Progenitor cell of endocrine pancreas (in vitro differentiated cells): Measurements from ENCODE around the gene FRRS1. TPM values are rescaled to one million over a fixed set of nuclear protein-coding genes. Genes with fewer than 3 reads are reported as not detected.
A peak's percentile ranks its signal among the peaks of the same experiment; 100 is the strongest.

ENCODE experiments used
- DNase-seq: peaks from one replicate; pipeline ENCODE4 v3.0.0; 2021; ENCODE audit warnings: low spot score; ENCODE audit not compliant: unreplicated experiment
- H3K27ac Mint-ChIP-seq: 2 replicates; pipeline ENCODE4 v1.8.0; 2021; ENCODE audit warnings: mild to moderate bottlenecking, moderate library complexity, mixed read lengths
- H3K27me3 Mint-ChIP-seq: 2 replicates; pipeline ENCODE4 v1.8.0; 2021; ENCODE audit warnings: mixed read lengths
- H3K36me3 Mint-ChIP-seq: 2 replicates; pipeline ENCODE4 v1.8.0; 2022; ENCODE audit warnings: mixed read lengths; ENCODE audit not compliant: insufficient read depth
- H3K4me1 Mint-ChIP-seq: 2 replicates; pipeline ENCODE4 v1.8.0; 2021; ENCODE audit warnings: low read depth, mixed read lengths
- H3K4me3 Mint-ChIP-seq: 2 replicates; pipeline ENCODE4 v1.8.0; 2021; ENCODE audit warnings: low read depth, mild to moderate bottlenecking, moderate library complexity, mixed read lengths
- H3K9me3 Mint-ChIP-seq: 2 replicates; pipeline ENCODE4 v1.8.0; 2021; ENCODE audit warnings: low read depth, mixed read lengths
- total RNA-seq: library from RNA; stranded (reverse); gene quantifications from 2 replicates; pipeline ENCODE4 v1.2.1, GENCODE V29; 2021
- TF ChIP-seq, protein P1 (sequence below): fragments of 200-600 bp; sonication (generic); IDR thresholded peaks from one replicate; pipeline ENCODE4 v1.5.0; 2021; ENCODE audit warnings: antibody characterized with exemption, mild to moderate bottlenecking; ENCODE audit not compliant: unreplicated experiment

Gene FRRS1
- total RNA-seq, 1 donor from 2014 or later: 8.6 TPM

DNA sequence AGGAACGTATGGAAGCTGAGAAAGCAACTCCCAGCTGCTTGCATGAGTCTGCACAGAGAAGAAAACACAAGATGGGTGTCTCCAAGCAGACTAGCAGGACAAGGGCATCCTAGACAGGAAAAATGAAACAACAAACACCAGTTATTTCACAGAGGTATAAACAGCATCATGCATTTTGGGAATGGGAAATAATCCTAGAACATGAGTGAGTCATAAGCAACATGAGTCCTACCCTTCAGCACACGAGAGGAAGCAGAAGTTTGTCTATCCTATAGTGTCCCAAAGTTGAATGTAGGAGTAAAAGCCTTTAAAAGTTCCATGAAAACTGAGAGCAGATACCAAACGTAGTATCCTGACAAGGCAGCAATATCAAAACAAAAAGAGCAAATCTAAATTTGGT is 11.3 kb upstream of the FRRS1 start:
- Mint-ChIP-seq H3K9me3 (no peaks in the 10 kb centered on the region), H3K4me1 (peaks cover 7% of the 10 kb centered on the region), H3K4me3 (no peak overlapping the region), H3K27ac (no peak overlapping the region), H3K27me3 (no peaks in the 10 kb centered on the region), H3K36me3 (no peaks in the 10 kb centered on the region)
- TF ChIP-seq, protein P1, sequence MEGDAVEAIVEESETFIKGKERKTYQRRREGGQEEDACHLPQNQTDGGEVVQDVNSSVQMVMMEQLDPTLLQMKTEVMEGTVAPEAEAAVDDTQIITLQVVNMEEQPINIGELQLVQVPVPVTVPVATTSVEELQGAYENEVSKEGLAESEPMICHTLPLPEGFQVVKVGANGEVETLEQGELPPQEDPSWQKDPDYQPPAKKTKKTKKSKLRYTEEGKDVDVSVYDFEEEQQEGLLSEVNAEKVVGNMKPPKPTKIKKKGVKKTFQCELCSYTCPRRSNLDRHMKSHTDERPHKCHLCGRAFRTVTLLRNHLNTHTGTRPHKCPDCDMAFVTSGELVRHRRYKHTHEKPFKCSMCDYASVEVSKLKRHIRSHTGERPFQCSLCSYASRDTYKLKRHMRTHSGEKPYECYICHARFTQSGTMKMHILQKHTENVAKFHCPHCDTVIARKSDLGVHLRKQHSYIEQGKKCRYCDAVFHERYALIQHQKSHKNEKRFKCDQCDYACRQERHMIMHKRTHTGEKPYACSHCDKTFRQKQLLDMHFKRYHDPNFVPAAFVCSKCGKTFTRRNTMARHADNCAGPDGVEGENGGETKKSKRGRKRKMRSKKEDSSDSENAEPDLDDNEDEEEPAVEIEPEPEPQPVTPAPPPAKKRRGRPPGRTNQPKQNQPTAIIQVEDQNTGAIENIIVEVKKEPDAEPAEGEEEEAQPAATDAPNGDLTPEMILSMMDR: no peak
- DNase-seq: no peak

DNA sequence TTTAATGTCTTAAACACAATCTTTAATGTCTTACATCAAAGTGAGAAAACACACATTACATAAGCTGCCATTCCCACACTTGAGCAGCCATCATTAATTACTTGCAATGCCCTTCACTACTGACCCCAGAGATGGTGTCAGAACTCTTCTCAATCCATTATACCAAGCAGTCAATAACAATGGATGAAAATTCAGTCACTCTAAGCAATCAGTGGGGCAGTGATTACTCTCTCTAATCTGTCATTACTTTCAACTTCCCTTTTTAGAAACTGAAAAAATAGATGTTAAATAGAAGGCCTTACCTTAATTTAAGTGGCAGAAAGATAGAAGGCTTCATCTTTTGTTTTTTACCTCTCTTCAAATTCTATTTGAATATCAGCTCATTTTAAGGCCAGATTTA is 9.7 kb upstream of the FRRS1 start:
- no peak for DNase-seq
- Mint-ChIP-seq H3K9me3 (no peaks in the 10 kb centered on the region), H3K27ac (peak overlapping the region; percentile 31), H3K27me3 (no peaks in the 10 kb centered on the region), H3K4me1 (peaks cover 7% of the 10 kb centered on the region), H3K4me3 (no peak overlapping the region), H3K36me3 (no peaks in the 10 kb centered on the region)
- TF ChIP-seq, protein P1: no peak

DNA sequence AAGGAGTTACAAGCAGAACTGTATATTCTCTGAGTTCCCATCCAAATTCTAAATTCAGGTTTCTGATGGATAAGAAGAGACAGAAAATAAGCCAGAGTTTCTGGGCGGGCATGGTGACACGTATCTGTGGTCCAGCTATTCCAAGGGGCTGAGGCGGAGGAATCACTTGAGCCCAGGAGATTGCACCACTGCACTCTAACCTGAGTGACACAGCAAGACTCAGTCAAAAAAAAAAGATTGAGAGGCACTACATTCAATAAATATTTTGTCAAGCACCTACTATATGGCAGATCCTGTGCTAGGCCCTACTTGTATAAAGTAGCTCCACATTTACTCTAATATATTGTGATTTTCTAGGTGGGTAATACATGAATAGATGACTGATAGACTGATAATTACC is 6.4 kb upstream of the FRRS1 start:
- Mint-ChIP-seq H3K9me3 (no peaks in the 10 kb centered on the region), H3K27ac (no peak overlapping the region), H3K4me1 (peaks cover 7% of the 10 kb centered on the region), H3K4me3 (no peak overlapping the region), H3K36me3 (no peaks in the 10 kb centered on the region), H3K27me3 (no peaks in the 10 kb centered on the region)
- no peak for DNase-seq
- TF ChIP-seq, protein P1: no peak

DNA sequence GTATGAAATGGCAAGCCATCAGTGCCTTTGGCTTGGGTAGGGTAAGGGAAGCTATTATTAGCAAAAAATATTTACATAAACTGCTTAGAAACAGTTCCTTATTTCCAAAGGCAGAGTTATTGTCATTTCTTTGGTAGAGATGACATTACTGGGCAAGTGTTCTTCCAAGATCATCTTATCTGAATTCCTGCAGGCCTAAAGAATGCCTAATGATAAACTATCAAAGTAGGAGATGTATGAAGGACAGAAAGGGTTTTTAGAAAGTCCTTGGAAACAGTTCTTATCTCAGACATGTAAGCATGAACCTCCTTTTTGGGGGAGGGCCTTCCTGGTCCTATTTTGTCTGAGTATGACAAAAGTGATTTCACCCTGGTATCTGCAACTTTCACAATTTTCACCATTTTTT is 5.1 kb upstream of the FRRS1 start:
- TF ChIP-seq, protein P1: no peak
- H3K36me3 Mint-ChIP-seq: no peaks in the 10 kb centered on the region
- H3K9me3 Mint-ChIP-seq: no peaks in the 10 kb centered on the region
- H3K4me3 Mint-ChIP-seq: no peak overlapping the region
- H3K27ac Mint-ChIP-seq: no peak overlapping the region
- DNase-seq: no peak
- H3K4me1 Mint-ChIP-seq: peaks cover 11% of the 10 kb centered on the region
- H3K27me3 Mint-ChIP-seq: no peaks in the 10 kb centered on the region

DNA sequence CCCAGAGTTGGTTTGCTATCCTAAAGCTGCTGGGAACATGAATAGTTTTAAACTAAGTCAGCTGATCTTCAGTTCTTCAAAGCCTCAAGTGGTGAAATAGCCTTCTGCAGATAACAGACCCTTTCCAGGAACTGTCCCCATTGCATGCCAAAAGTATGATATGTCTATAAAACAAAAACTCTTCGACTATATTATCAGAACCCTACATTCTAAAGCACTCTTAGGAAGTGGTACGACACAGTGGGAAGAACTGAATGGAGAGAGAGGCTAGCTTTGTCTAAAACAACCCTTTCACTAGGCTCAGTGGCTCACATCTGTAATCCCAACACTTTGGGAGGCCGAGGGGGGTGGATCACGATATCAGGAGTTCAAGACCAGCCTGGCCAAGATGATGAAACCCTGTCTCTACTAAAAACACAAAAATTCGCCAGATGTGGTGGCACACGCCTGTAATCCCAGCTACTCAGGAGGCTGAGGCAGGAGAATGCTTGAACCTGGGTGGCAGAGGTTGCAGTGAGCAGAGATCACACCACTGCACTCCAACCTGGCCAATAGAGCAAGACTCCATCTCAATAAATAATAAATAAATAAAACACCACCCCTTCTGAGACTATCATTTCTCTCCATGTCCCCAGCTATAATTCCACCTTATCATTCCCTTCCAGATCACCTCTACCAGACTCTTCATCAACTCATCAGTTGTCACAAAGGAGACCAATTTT is 2.2 kb upstream of the FRRS1 start:
- TF ChIP-seq, protein P1: no peak
- no peak overlapping the region for H3K27ac Mint-ChIP-seq
- no peak overlapping the region for H3K4me3 Mint-ChIP-seq
- H3K36me3 Mint-ChIP-seq: peaks cover 2% of the 10 kb centered on the region
- no peak for DNase-seq
- peaks cover 17% of the 10 kb centered on the region for H3K4me1 Mint-ChIP-seq
- H3K9me3 Mint-ChIP-seq: no peaks in the 10 kb centered on the region
- H3K27me3 Mint-ChIP-seq: no peaks in the 10 kb centered on the region
